ENCODE results near the gene ZKSCAN1.
"Not testable (repeated sequence)": the region's sequence is repeated elsewhere in the genome, so short reads cannot be mapped to it uniquely, and the experiment has no call there.

Gene ZKSCAN1

DNA sequence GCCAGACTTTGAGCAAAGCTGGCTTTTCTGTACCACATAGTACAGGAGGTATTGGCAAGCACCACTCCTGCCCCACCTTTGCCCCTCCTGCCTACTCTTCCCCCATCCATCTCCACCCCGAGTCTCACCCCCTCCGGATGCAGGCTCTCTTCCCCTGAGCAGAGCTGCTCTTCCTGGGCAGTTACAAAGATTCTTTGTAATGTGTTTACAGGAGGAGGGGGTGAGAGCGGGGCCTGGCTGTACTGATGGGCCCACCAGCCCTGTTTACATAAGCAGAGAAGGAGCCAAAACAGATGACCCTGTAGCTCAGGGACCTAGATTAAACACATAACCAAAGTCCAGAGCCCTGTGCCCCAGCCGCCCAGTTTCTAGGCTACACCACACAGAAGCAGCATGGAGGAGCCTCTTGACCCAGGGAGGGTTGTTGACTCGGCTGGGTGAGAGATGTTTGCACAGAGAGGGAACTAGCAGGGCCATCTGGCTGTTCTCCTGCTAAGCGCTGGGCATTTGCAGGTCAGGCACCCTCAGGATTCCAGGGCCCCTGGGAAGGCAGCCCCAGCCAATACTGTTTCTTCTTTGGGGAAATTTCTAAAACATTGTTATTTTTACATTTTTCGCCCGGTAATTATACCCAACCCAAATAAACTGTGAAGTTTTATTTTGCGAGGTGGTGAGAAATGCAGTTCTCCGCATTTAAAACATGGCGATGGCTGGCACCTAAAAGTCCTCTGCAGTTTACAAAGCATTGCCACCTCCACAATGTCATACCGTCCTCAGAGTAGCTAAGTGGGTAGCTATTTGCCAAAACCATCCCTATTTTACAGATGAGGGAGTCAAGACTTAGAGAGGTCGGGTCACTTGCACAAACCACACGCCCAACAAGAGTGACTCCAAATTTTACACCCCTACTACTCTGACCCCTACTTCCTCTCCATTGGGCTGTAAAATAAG is 11.4 kb upstream of the ZKSCAN1 start:
- DNase-seq (ENCODE audit: low read depth): no peak

- DNase-seq (ENCODE audit: low read depth): no peak
These were observed 7.5 kb upstream of the ZKSCAN1 start for GRCh38 chr7:100007887-100008286.

GRCh38 chr7:100008525-100008924 is 6.9 kb upstream of the ZKSCAN1 start:
- DNase-seq (ENCODE audit: low read depth): no peak

GRCh38 chr7:100009952-100010351 is 5.4 kb upstream of the ZKSCAN1 start:
- not testable (repeated sequence) for DNase-seq (ENCODE audit: low read depth)

DNA sequence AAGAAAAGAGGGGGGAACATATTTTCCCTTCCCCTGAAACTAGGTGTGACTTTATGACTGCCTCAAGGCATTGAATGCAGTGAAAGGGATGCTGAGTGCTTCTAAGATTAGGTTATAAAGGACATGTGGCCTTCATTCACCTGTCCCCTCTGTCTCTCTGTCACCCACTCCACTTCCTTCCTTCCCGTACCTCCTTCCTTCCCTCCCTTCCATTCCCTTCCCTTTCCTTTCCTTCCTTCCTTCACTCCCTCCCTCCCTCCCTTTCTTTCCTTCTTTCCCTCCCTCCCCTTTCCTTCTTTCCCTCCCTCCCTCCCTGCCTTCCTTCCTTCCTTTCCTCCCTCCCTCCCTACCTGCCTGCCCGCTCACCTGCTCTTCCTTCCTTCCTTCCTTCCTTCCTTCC is 4.5 kb upstream of the ZKSCAN1 start:
- DNase-seq (ENCODE audit: low read depth): no peak

DNA sequence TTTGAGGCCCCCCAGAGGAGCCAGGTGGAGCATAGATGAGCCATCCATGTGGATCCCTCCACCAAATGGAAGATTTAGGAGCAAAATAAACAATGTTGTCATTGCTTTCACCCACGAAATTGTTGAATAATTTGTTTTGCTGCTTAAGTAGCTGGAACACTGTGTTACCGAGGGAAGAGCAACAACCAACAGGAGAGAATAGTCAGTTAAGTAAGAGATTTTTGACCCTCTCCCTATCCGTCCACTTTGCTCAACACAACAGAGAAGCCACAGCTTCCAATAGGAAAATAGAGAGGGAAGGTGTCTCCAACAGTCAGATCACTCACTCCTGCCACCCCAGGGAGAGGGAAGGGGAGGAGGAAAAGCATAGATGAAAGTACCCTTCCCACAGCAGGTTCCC is 3.9 kb upstream of the ZKSCAN1 start:
- no peak for DNase-seq (ENCODE audit: low read depth)

DNA sequence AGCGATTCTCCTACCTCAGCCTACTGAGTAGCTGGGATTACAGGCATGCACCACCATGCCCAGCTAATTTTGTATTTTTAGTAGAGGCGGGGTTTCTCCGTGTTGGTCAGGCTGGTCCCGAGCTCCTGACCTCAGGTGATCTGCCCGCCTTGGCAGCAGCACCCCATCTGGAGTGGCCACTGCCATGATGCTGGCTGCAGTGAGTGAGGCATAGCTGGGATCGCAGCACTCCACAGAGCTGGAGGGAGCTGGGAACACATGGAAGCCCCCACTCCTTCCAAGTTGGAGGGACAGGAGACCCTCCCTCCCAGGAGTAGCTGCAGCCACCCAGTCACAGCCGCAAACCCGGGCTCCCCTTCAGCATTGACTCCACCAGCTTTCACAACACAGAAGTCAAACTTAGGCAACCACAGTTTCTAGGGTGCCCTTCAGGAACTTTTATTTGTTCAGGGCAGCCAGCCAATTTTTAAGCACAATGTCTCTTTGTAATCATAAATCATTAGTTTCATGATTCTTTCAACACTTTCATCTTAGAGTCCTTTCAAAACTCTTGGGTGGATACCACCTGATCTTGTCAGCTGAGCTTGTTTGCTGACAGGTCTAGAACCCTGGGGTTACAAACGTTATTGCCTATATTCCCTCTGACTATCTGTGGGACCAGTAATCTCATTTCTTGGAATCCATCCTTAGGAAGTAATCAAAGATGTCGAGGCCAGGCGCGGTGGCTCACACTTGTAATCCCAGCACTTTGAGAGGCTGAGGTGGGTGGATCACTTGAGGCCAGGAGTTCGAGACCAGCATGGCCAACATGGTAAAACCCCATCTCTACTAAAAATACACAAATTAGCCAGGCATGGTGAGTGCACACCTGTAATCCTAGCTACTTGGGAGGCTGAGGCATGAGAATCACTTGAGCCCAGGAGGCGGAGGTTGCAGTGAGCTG is 2.7 kb upstream of the ZKSCAN1 start:
- DNase-seq (ENCODE audit: low read depth): not testable (repeated sequence)

DNA sequence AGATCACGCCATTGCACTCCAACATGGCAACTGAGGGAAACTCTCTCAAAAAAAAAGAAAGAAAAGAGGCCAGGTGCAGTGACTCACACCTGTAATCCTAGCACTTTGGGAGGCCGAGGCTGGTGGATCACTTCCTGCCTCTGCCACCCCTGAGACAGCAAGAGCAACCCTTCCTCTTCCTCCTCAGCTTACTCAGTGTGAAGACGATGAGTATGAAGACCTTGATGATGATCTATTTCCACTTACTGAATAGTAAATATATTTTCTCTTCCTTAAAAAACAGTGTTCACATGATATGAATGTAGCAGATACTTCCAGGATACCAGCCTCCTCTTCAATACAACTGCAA is 2.1 kb upstream of the ZKSCAN1 start:
- peak; percentile 34 for DNase-seq (ENCODE audit: low read depth)

DNA sequence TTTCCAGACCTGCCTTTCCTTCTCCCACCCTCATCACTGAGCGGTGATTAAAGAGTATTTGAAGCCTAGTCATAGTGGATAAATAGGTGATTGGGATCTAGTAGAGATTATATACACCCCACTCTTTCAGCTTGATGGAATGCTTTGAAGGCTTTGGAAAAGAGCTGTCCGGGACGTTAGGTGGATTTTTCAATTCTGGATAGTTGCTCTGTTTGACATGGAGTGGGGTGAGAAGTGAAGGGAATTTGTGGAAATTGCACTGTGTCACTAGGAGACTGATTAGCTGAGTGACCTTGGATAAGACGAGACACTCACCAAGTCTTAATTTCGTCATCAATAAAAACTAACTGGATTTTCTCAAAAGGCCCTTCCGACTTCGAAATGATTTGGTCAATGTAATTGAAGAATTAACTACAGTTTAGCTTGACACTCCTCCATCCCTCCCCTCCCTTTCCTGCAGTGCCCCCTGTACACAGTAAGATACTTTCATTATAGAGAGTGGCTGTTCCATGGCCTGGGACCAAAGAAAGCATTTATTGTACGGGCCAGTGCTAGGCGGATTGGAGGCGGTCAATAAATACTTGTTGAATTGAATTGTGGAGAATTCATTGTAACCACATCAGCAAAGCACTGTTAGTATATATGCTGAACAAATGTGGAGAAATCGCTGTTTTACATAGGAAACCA is 962 bp downstream of the ZKSCAN1 start:
- no peak for DNase-seq (ENCODE audit: low read depth)

DNA sequence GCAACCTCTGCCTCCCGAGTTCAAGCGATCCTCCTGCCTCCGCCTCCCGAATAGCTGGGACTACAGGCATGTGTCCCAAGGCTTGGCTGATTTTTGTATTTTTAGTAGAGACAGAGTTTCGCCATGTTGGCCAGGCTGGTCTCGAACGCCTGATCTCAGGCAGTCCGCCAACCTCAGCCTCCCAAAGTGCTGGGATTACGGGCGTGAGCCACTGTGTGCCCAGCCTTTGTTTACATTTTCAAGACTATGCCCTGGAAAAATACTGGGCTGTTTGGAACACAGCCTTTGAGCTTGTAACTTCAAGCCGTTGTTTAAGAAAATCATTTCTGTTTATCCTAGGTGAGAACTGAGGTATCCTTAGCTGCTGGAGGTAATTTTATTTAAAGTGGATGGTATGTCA is 1.9 kb downstream of the ZKSCAN1 start:
- no peak for DNase-seq (ENCODE audit: low read depth)

- DNase-seq (ENCODE audit: low read depth): no peak
These were observed 2.5 kb downstream of the ZKSCAN1 start for GRCh38 chr7:100017875-100018274.

- no peak for DNase-seq (ENCODE audit: low read depth)
These were observed 4.5 kb downstream of the ZKSCAN1 start for GRCh38 chr7:100019908-100020307.

DNA sequence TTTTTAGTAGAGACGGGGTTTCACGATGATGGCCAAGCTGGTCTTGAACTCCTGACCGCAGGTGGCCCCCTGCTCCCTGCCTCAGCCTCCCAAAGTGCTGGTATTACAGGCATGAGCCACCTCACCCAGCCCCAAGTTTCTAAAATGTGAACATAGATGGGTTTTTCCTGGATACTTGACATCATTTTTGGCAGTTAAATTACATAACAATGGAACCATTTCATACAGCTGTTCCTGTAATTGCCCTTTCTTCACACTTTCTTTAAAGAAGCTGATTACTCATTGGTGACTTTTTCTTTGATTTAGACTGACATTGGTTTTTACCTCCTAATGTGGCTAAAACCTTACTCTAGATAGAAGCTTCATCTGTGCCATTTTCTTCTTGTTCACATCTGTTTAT is 5.9 kb downstream of the ZKSCAN1 start:
- no peak for DNase-seq (ENCODE audit: low read depth)

- no peak for DNase-seq (ENCODE audit: low read depth)
These were observed 7.2 kb downstream of the ZKSCAN1 start for GRCh38 chr7:100022621-100023020.

DNA sequence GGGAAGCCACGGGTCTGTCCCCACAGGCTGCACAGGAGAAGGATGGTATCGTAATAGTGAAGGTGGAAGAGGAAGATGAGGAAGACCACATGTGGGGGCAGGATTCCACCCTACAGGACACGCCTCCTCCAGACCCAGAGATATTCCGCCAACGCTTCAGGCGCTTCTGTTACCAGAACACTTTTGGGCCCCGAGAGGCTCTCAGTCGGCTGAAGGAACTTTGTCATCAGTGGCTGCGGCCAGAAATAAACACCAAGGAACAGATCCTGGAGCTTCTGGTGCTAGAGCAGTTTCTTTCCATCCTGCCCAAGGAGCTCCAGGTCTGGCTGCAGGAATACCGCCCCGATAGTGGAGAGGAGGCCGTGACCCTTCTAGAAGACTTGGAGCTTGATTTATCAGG is 8.1 kb downstream of the ZKSCAN1 start:
- no peak for DNase-seq (ENCODE audit: low read depth)

GRCh38 chr7:100024020-100024619 is 8.7 kb downstream of the ZKSCAN1 start:
- DNase-seq (ENCODE audit: low read depth): no peak

DNA sequence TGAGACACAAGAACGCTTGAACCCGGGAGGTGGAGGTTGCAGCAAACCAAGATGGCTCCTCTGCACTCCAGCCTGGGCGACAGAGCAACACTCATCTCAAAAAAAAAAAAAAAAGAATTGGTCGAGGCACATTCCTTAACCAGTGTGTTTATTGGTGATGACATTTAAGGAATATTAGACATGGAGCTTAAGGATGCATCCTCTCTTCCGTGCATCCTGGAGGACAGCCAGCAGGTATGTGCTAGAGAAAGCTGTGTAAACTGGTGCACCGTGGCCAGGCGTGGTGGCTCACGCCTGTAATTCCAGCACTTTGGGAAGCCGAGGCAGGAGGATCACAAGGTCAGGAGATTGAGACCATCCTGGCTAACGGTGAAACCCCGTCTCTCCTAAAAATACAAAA is 11.8 kb downstream of the ZKSCAN1 start:
- no peak for DNase-seq (ENCODE audit: low read depth)

DNA sequence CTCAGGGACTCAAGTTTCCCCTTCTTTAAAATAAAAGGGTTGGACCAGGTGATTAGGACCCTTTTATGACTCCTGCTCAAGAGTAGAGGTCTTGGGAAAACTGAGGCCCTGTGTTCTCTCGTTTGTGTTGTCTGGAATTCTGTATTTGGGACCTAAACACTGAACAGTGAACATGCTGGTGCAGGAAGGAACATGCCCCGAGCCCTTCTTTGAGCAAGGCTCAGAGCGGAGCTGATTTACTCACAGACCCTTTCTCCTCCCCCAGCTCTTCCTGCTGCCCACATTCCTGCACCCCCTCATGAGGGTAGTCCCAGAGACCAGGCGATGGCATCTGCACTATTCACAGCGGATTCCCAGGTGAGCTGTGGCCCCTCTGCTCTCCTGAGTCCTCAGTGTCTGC is 14.2 kb downstream of the ZKSCAN1 start:
- no peak for DNase-seq (ENCODE audit: low read depth)

- no peak for DNase-seq (ENCODE audit: low read depth)
These were observed 18.1 kb downstream of the ZKSCAN1 start for GRCh38 chr7:100033526-100033925.

- DNase-seq (ENCODE audit: low read depth): no peak
These were observed 19.6 kb downstream of the ZKSCAN1 start for GRCh38 chr7:100034871-100035510.

- DNase-seq (ENCODE audit: low read depth): no peak
These were observed 20.5 kb downstream of the ZKSCAN1 start for GRCh38 chr7:100035876-100036275.

All from stimulated activated CD4-positive, alpha-beta T cell treated with anti-CD3 and anti-CD28 coated beads, Interleukin-2, amount 100 ng/mL, for 4 hours (primary cell).